Stimulated activated CD8-positive, alpha-beta memory T cell treated with anti-CD3 and anti-CD28 coated beads, Interleukin-4, amount 100 ng/mL, for 48 hours (primary cell): ENCODE data around the gene AGPAT3.
A peak's percentile ranks its signal among the peaks of the same experiment; 100 is the strongest.

ENCODE experiments used
- DNase-seq: peaks from one replicate; pipeline ENCODE4 v3.0.0-alpha.2; 2020

Gene AGPAT3

DNA sequence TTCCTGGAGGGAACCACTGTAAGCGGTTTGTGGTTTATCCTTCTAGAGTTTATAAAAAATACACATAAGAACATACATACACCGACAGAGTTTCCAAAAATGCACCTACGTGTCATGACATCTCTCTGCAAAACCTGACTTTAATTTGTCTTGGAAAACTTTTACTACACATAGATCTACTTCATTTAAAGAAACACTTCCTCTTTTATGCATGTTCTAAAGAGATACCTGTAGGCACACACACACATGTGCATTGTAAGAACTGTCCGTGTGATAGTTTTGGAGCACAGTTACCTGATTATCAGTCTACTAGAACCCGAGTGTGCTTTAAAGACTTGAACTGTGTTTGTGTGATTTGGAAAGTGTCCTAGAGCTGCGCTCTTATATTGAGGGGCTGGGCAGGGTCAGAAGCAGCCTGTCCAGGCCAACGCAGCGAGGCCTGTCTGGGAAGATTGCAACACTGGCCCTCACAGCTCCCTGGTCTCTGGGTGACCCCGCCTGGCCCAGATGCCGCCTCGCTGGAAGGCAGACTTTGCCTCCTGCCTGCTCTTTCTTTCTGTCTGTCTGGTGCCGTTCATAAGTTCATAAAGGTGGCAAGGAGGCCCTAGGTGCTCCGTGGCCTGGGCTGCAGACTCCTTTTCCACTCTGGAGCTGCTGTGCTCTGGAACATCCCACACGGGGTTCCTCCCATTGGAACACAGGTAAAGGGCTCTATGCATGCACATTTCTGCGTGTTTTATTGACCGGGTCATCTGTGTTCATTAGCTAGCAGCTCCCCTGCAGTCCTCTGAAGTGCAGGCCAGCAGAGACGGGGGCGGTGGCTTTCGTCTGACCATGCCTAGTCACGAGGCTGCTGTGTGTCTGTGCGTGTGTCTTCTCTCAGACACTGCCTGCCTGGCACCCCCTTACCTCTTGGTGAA is 46.3 kb downstream of the AGPAT3 start:
- no peak for DNase-seq

DNA sequence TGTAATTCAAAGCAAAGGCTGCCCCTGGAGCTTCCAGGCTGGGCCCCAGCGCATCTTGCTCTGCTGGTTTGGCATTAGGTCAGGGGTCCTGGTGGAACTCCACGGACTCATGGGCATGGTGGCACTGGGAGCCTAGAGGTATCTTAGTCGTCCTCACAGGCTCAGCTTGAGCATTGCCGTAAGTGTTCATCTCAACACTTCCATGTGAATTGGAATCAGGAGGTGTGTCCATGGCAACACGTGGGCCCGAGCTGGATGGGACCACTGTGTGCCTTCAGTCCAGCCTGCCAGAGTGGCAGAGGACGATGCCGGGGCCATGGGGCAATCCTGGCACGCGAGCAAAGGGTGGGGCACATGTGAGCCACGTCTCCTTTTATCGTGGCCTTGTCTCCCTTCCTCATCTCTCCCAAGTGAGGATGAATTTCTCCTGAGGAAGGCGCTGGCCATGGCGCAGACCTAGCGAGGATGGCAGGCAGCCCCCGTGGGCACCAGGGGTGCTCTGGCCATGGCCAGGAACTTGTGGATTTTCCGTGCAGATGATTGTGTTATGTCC is 47.0 kb downstream of the AGPAT3 start:
- no peak for DNase-seq

DNA sequence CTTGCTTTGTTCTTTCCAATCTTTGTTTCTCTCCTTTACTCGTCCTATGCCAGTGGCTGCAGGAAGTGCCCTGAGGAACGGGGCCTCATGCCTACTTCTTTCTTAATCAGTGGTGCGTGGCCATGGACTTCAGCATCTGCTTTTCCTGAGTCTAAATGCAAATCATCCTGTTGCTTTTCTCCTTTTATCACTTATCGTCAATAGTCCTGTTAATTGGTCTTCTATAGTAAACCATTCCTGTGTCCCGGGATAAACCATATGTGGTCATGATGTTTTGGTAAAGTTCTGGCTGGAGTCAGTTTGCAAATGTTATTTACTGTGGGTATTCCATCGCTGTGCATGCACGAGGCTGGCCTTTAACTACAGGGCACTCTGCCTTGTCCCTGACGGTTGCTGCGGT is 47.5 kb downstream of the AGPAT3 start:
- no peak for DNase-seq

DNA sequence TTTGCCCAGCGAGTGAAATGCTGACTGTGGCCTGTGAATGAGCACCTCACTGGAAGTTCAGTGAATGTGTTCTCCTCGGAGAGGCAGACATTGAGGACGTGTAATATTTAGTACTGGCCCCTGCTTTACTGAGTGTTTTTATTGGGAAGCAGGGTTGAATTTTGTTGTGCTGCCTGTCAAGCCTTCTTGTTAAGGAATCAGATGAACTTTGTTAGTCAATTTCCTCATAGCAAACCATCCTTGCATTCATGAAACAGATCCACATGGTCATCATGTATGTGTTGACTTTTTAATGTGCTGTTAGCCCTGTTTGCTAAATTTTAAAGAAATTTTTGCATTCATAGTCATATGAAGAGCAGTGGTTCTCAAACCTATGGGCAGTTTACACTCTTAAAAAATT is 47.9 kb downstream of the AGPAT3 start:
- no peak for DNase-seq

DNA sequence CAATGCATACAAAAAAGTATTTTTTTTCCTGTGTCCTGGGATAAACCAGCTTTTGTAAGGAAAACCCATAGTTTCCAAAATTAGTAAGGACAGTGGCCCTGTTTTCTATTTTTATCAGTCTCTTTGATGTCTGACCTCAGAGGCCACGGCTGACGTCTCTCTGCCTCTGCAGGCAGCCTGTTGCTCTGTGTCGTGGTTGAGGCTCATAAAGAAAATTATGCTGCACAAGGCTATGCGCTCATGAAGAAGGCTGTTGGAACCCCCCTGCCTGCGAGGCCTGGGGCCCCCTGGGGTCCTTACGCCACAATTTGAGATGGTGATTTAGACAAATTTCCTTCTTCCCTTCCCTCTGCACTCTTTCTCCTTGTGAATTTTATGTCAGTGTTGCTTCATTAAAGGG is 48.9 kb downstream of the AGPAT3 start:
- no peak for DNase-seq

DNA sequence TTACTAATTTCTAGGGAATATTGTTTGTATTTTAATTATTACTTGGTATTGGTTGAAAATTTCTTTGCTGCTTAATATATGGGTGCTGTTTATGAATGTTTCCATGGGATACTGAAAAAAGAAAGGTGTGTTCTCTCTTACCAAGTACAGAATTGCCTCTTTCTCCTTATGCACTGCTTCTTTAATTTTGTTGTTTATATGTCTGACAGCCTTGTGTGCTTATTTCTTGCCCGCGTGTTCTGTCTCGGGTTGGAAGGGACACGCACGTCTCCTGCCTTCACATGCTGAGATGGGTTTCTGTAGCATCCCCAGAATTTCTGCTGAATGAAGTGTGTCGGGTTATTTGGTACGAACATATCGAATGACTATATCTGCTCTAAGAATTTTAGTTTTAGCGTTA is 51.1 kb downstream of the AGPAT3 start:
- no peak for DNase-seq

DNA sequence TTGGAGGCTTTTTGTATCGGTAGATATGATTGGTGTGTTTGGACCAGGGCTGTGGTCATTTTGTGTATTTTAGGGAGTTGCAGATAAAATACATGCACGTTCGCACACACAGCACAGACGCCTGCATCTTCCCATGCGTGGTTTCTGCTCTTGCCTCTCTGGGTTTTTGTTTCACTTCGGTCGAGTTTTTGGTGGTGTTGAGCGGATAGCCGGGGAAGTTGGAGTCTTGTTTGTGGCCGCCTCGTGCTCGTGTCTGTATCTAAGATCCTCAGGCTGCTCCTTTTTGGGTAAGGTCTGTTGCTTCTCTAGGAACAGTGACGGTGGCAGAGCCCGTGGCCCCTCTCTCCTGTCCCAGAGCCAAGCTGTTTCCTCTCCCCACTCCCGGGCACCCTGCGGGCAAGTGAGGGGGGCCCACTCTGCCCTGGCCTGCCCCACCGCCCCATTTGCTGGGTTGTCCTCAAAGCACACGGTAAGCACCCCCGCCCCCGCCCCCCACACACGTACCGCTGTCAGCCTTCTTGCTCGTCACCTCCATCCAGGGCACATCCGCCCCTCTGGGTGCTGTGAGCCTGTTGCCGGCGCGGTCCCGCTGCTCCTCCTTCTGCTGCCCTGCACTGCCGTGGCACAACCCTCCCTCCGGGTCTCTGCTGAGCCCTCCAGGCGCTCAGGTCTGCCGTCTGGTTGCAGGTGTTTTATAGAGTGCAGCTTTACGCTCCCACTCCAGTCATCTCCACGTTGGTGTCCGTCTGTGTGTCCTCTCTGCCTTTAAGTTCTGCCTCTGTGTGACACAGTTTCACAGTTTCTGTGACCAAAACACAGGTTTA is 51.9 kb downstream of the AGPAT3 start:
- DNase-seq = peak; percentile 72

DNA sequence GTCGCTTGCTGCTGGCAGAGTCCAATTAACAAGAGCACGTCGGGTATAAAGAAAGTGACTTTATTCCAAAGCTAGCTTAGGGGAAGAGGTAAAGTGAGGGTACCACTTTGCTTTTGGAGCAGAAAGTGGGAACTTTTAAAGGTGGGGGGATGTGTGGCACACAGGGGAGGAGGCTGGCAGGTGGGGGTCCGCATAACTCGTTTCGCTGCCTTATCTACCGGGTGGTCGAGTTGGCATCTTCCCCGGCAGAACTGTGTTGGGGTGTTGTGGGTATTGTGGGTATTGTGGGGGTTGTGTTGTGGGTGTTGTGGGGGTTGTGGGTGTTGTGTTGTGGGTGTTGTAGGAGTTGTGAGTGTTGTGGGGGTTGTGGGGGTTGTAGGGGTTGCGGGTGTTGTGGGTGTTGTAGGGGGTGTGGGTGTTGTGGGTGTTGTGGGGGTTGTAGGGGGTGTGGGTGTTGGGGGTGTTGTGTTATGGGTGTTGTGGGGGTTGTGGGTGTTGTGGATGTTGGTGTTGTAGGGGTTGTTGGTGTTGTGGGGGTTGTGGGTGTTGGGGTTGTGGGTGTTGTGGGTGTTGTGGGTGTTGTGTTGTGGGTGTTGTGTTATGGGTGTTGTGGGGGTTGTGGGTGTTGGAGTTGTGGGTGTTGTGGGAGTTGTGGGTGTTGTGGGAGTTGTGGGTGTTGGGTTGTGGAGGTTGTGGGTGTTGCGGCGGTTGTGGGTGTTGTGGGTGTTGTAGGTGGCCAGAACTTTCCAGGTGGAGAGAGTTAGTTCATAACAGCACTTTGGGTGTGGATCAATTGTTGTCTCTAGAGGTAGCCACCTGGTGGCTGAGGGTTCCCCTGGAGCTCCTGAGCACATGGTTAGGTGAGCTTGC is 52.7 kb downstream of the AGPAT3 start:
- DNase-seq = peak; percentile 61

DNA sequence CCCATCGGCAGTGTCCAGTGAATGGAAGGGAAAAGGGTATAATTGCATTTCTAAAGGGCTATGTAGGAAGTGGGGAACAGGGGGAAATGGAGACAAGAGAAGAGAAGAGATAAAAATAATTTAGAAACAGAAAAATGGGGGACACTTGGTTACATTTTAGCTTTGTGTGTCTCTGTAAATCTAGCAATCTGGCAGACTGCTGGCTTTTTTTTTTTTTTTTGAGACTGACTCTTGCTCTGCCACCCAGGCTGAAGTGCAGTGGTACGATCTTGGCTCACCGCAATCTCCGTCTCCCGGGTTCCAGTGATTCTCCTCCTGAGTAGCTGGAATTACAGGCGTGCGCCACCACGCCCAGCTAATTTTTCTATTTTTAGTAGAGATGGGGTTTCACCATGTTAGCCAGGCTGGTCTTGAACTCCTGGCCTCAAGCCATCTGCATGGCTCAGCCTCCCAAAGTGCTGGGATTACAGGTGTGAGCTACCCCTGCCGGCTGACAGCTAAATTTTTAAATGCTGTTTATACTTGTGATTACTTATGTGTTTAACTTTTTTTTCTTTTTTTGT is 53.4 kb downstream of the AGPAT3 start:
- no peak for DNase-seq

DNA sequence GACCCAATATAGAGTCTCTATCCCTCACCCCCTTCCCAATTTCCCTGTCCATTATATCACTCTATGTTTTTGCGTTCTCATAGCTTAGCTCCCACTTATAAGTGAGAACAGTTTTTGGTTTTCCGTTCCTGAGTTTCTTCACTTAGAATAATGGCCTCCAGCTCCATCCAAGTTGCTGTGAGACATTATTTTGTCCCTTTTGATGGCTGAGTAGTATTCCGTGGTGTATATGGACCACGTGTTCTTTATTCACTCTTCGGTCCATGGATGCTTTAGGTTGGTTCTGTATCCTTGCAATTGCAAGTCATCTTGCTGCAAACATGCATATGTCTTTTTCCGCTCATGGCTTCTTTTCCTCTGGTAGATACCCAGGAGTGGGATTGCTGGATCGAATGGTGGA is 54.3 kb downstream of the AGPAT3 start:
- no peak for DNase-seq

DNA sequence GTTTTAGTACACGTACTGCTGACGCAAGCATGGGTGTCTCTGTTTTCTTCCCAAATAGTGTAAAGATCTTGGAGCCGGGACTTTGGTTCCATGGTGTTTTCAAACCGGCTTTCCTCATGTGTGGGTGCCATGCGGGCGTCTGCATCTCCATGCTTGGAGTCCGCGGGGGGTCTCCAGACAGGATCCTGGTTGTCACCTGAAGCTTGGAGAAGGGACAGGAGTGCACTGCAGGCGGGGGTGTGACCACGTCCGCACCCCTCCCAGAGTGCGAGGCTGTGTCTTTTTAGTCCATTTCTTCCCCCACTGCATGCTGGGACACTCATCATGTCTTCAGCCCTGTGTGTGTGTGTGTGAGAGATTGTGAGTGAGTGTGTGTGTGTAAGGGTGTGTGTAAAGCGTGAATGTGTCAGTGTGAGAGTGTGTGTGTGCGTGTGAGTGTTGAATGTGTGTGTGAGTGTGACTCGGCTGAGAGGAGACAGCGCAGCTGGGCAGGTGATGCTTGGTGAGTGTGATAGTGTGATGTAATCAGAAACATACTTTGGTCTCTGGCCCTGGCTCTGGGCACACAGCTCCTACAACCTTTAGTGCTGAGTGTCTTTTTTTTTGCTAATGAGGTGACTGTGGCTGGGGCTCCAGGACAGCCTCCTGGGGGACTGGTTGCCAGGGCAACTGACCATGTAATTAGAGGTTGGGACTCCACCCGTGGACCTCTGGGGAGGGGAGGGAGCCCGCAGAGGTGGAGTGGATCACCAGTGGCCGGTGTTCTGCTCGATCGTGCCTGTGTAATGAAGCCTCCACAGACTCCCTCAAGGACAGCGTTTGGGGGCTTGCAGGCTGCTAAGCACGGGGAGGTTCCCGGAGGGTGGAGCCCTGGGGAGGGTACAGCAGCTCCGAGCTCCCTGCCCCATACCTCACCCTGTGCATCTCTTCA is 55.1 kb downstream of the AGPAT3 start:
- DNase-seq = no peak

DNA sequence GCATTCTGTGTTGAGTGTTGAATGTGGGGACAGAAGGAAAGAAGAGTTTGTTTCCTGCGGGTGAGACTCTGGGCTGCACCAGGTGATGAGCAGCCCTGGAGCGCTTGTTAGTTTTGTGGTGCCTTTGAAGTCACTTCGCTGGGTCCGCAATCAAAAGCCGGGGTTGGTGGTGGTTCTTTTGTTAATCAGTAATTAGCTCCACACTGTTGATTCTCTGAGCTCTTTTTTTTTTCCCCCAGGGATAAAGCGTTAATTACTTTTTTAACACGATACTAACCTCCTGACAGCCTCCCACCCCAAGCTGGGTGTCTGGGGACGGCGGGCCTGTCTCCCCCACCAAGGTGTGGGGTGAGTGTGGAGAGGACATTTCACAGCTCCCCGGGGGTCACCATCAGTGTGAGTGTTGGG is 56.6 kb downstream of the AGPAT3 start:
- DNase-seq = peak; percentile 38

DNA sequence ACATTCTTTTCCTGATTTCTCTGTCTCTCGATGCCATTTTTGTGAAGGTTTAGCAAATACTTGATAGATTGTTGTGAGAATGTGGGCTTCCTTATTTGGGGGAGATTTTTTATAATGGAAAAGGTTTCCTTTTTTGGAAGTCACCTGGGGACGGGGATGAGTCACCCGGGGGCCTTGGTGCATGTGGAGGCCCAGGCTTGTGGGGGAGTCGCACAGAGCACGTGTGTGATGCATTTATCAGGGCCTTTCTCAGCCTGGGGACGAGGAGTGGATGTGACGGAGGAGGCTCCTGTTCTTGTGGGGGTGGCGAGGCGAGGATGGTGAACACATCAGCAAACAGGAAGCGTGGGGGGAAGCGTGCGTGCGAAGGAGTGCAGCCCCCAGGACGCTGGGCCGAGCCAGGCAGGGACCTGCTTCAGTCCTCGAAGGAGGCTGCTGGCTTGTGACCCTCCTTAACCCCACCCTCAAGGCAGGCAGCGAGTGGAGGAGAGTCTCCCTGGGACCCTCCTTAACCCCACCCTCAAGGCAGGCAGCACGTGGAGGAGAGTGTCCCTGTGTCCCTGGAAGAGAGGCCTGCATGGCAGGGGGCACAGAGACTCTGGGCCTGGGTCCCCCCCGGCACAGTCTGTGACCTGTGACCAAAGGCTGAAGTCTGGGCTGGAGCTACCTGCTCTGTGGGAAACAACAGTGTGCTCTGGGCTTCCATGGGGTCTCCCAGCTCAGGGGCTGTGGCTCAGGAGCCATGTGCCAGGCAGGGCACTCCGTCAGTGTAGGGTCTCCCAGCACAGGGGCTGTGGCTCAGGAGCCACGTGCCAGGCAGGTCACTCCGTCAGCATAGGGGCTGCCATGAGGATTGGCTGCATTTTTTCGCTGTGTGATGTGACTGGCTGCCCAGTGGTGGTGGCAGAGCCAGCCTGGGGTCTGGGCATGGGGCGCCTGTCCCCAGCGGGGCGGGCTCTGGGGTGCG is 57.2 kb downstream of the AGPAT3 start:
- peak; percentile 78 for DNase-seq

DNA sequence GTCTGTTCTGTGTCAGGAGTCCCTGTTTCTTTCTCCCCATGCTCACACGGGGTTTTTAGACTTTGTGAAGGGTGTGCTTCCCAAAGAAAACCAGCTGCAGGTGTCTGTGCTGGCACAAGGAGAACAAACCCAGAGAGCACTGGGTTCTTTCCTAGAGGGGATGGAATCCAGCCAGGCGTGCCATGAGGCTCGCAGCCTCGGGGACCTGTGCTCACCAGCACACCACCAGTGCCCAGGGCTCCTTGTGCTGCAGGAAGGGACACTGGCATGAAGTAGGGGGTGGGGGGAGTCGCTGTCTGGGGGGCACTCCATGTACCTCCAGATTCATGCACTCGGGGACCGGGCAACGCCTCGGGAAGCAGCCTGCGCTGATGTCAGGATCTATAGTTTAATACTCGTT is 57.9 kb downstream of the AGPAT3 start:
- DNase-seq = no peak

DNA sequence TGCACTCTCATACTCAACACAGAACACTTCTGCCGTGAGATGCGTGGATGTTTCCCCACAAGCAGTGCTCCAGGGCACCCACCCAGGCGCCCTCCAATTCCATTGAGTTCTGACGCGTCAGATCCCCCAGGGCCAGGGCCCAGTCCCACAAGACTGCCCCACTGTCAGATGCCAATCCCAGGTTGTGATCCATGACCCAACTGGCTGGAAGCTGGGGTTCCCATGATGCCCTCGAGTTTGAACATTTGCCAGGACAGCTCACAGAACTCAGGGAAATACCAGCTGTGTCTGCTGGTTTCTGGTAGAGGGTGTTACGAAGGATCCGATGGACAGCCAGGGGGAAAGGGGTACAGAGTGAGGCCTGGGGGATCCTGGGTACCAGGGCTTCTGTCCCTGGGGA is 58.4 kb downstream of the AGPAT3 start:
- DNase-seq = no peak

DNA sequence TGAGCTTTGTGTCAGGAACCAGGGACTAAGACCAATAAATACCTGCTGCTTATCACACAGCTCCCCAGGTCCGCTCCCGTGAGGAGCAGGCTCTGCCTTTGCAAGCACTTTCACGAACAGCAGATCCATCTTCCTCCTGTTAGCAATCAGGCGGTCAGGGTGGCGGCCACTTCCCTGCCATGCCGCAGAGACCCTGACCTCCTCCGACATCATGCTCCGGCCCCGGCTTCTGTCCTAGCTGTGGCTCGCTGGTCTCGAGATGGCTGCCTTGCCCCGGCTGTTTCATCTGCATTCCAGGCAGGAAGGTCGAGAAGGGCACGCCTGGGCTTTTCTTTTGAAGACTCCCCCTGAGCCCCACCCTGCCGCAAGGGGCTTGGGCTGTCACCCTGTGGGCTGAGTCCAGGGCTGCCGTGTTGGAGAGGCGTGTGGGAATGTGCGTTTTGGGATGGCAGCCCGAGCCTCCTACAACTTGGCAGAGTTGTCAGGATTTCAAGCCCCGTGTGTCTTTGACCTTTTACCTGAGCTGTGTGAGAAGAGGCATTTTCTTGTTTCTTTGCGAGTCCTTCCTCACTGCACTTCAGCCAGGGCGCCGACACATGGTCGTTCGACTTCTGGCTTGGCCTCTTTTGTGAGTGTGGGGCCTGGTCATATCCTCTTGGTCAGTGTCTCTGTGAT is 59.5 kb downstream of the AGPAT3 start:
- DNase-seq = no peak

DNA sequence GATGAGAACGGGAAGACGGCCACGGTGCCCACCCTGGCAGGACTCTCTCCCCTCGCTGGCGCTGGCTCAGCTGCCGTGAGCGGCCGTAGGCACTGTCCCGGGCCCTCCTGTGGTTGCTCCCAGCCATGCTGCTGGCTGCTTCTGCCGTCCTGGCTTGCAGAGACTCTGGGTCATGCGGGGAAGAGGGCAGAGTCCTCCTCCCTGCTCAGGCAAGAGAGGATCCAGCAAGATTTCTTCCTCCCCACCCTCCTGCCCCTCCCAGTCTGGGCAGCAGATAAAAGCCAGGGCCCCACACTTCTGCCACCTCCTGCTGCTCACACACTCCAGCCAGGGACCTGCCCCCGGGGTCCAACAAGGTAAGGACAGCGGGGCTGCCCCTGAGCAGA is 60.1 kb downstream of the AGPAT3 start:
- no peak for DNase-seq

DNA sequence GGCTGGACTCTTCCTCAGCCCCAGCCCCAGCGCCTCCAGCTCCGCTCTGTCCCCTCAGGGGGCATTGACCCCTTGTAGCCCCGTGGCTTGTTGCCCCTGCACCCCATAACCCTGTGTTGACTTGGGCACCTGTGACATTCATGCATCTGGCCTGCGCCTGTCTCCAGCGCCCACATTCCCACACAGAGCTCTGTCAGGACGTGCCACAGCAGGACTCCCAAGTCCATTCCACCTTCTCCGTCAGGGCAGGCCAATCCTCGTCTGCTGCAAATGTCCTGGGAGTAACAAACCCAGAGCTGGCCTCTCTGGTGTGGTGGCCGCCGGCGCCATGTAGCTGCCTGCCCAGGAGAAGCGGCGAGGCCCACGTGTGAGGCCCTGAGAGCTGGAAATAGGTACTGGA is 60.6 kb downstream of the AGPAT3 start:
- no peak for DNase-seq

DNA sequence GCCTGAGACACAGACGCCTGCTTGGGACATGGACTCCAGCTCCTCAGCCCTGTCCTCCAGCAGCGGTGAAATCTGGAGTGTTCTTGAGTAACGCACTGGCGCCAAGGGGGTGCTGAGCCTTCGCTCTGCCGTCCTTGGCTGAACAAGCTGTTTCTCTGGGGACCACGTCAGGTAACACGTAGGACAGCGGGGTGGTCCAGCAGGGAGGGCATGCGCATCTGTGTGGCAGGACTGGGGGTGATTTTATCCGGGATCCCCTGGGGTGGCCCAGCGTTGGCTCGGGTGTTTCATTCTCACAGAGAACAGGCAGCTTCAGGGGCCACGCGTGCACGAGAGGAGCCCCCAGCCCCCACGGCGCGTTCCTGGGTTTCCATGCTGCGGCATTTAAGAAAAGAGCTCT is 61.2 kb downstream of the AGPAT3 start:
- DNase-seq = no peak
